ENCODE data around the gene ZBBX.
"Not testable (repeated sequence)": the region's sequence is repeated elsewhere in the genome, so short reads cannot be mapped to it uniquely, and the experiment has no call there.

Gene ZBBX

GRCh38 chr3:167380004-167380689 is at the start of gene ZBBX:
ZBBX (minus strand) TSS chr3:167380297; CDS start chr3:167372901, 7,396 bp downstream.
- Histone ChIP-seq H3K27ac (ENCODE audit: low read length) (no peak within 1 kb of the TSS), H3K9me3 (ENCODE audit: control insufficient read depth in 2 of 2, low read length in 2 of 2) (no peaks in the 10 kb centered on the region), H3K27me3 (ENCODE audit: control insufficient read depth in 1 of 2, insufficient read depth in 2 of 2, low read length in 2 of 2) (no peaks in the 10 kb centered on the region), H3K36me3 (ENCODE audit: control insufficient read depth in 2 of 2, insufficient read depth in 2 of 2, low read length in 2 of 2) (no peaks in the 10 kb centered on the region), H3K9ac (ENCODE audit: low read length in 2 of 2) (no peak within 1 kb of the TSS), H3K4me3 (ENCODE audit: low read length in 2 of 2) (peak within 1 kb of the TSS; percentile 6 to 69), H3K4me1 (ENCODE audit: control insufficient read depth, insufficient read depth, low read length) (no peaks in the 10 kb centered on the region)

- H3K36me3 ChIP-seq (ENCODE audit: control insufficient read depth in 2 of 2, insufficient read depth in 2 of 2, low read length in 2 of 2); H3K9ac ChIP-seq (ENCODE audit: low read length in 2 of 2); H3K9me3 ChIP-seq (ENCODE audit: control insufficient read depth in 2 of 2, low read length in 2 of 2); H3K27me3 ChIP-seq (ENCODE audit: control insufficient read depth in 1 of 2, insufficient read depth in 2 of 2, low read length in 2 of 2); H3K4me1 ChIP-seq (ENCODE audit: control insufficient read depth, insufficient read depth, low read length); H3K4me3 ChIP-seq (ENCODE audit: low read length in 2 of 2); H3K27ac ChIP-seq (ENCODE audit: low read length): not testable (repeated sequence)
These were observed 46.9 kb upstream of the ZBBX start for GRCh38 chr3:167426962-167427361.

- H3K36me3 ChIP-seq (ENCODE audit: control insufficient read depth in 2 of 2, insufficient read depth in 2 of 2, low read length in 2 of 2); H3K27me3 ChIP-seq (ENCODE audit: control insufficient read depth in 1 of 2, insufficient read depth in 2 of 2, low read length in 2 of 2); H3K4me1 ChIP-seq (ENCODE audit: control insufficient read depth, insufficient read depth, low read length); H3K9me3 ChIP-seq (ENCODE audit: control insufficient read depth in 2 of 2, low read length in 2 of 2); H3K27ac ChIP-seq (ENCODE audit: low read length); H3K4me3 ChIP-seq (ENCODE audit: low read length in 2 of 2); H3K9ac ChIP-seq (ENCODE audit: low read length in 2 of 2): not testable (repeated sequence)
These were observed 42.3 kb upstream of the ZBBX start for GRCh38 chr3:167422396-167422795.

GRCh38 chr3:167409611-167410010 is 29.5 kb upstream of the ZBBX start:
- no peak overlapping the region for H3K9ac ChIP-seq (ENCODE audit: low read length in 2 of 2)
- H3K4me1 ChIP-seq (ENCODE audit: control insufficient read depth, insufficient read depth, low read length): no peaks in the 10 kb centered on the region
- no peaks in the 10 kb centered on the region for H3K36me3 ChIP-seq (ENCODE audit: control insufficient read depth in 2 of 2, insufficient read depth in 2 of 2, low read length in 2 of 2)
- H3K27me3 ChIP-seq (ENCODE audit: control insufficient read depth in 1 of 2, insufficient read depth in 2 of 2, low read length in 2 of 2): no peaks in the 10 kb centered on the region
- H3K9me3 ChIP-seq (ENCODE audit: control insufficient read depth in 2 of 2, low read length in 2 of 2): no peaks in the 10 kb centered on the region
- no peak overlapping the region for H3K4me3 ChIP-seq (ENCODE audit: low read length in 2 of 2)
- H3K27ac ChIP-seq (ENCODE audit: low read length): no peak overlapping the region

GRCh38 chr3:167406876-167407492 is 26.9 kb upstream of the ZBBX start:
- H3K4me1 ChIP-seq (ENCODE audit: control insufficient read depth, insufficient read depth, low read length): no peaks in the 10 kb centered on the region
- no peak overlapping the region for H3K9ac ChIP-seq (ENCODE audit: low read length in 2 of 2)
- no peaks in the 10 kb centered on the region for H3K9me3 ChIP-seq (ENCODE audit: control insufficient read depth in 2 of 2, low read length in 2 of 2)
- H3K27ac ChIP-seq (ENCODE audit: low read length): no peak overlapping the region
- no peaks in the 10 kb centered on the region for H3K36me3 ChIP-seq (ENCODE audit: control insufficient read depth in 2 of 2, insufficient read depth in 2 of 2, low read length in 2 of 2)
- no peak overlapping the region for H3K4me3 ChIP-seq (ENCODE audit: low read length in 2 of 2)
- H3K27me3 ChIP-seq (ENCODE audit: control insufficient read depth in 1 of 2, insufficient read depth in 2 of 2, low read length in 2 of 2): no peaks in the 10 kb centered on the region

- no peak overlapping the region for H3K4me3 ChIP-seq (ENCODE audit: low read length in 2 of 2)
- no peak overlapping the region for H3K9ac ChIP-seq (ENCODE audit: low read length in 2 of 2)
- no peaks in the 10 kb centered on the region for H3K4me1 ChIP-seq (ENCODE audit: control insufficient read depth, insufficient read depth, low read length)
- H3K9me3 ChIP-seq (ENCODE audit: control insufficient read depth in 2 of 2, low read length in 2 of 2): no peaks in the 10 kb centered on the region
- no peak overlapping the region for H3K27ac ChIP-seq (ENCODE audit: low read length)
- no peaks in the 10 kb centered on the region for H3K27me3 ChIP-seq (ENCODE audit: control insufficient read depth in 1 of 2, insufficient read depth in 2 of 2, low read length in 2 of 2)
- H3K36me3 ChIP-seq (ENCODE audit: control insufficient read depth in 2 of 2, insufficient read depth in 2 of 2, low read length in 2 of 2): no peaks in the 10 kb centered on the region
These were observed 17.7 kb upstream of the ZBBX start for GRCh38 chr3:167397826-167398225.

GRCh38 chr3:167396075-167396474 is 16.0 kb upstream of the ZBBX start:
- Histone ChIP-seq H3K9ac (ENCODE audit: low read length in 2 of 2) (no peak overlapping the region), H3K36me3 (ENCODE audit: control insufficient read depth in 2 of 2, insufficient read depth in 2 of 2, low read length in 2 of 2) (no peaks in the 10 kb centered on the region), H3K4me3 (ENCODE audit: low read length in 2 of 2) (no peak overlapping the region), H3K9me3 (ENCODE audit: control insufficient read depth in 2 of 2, low read length in 2 of 2) (no peaks in the 10 kb centered on the region), H3K27ac (ENCODE audit: low read length) (no peak overlapping the region), H3K4me1 (ENCODE audit: control insufficient read depth, insufficient read depth, low read length) (no peaks in the 10 kb centered on the region), H3K27me3 (ENCODE audit: control insufficient read depth in 1 of 2, insufficient read depth in 2 of 2, low read length in 2 of 2) (no peaks in the 10 kb centered on the region)

- Histone ChIP-seq H3K4me1 (ENCODE audit: control insufficient read depth, insufficient read depth, low read length) (no peaks in the 10 kb centered on the region), H3K9me3 (ENCODE audit: control insufficient read depth in 2 of 2, low read length in 2 of 2) (no peaks in the 10 kb centered on the region), H3K27me3 (ENCODE audit: control insufficient read depth in 1 of 2, insufficient read depth in 2 of 2, low read length in 2 of 2) (no peaks in the 10 kb centered on the region), H3K4me3 (ENCODE audit: low read length in 2 of 2) (no peak overlapping the region), H3K36me3 (ENCODE audit: control insufficient read depth in 2 of 2, insufficient read depth in 2 of 2, low read length in 2 of 2) (no peaks in the 10 kb centered on the region), H3K27ac (ENCODE audit: low read length) (no peak overlapping the region), H3K9ac (ENCODE audit: low read length in 2 of 2) (no peak overlapping the region)
These were observed 13.9 kb upstream of the ZBBX start for GRCh38 chr3:167394003-167394402.

- Histone ChIP-seq H3K36me3 (ENCODE audit: control insufficient read depth in 2 of 2, insufficient read depth in 2 of 2, low read length in 2 of 2) (no peaks in the 10 kb centered on the region), H3K9me3 (ENCODE audit: control insufficient read depth in 2 of 2, low read length in 2 of 2) (no peaks in the 10 kb centered on the region), H3K4me3 (ENCODE audit: low read length in 2 of 2) (no peak overlapping the region), H3K4me1 (ENCODE audit: control insufficient read depth, insufficient read depth, low read length) (no peaks in the 10 kb centered on the region), H3K27ac (ENCODE audit: low read length) (no peak overlapping the region), H3K9ac (ENCODE audit: low read length in 2 of 2) (no peak overlapping the region), H3K27me3 (ENCODE audit: control insufficient read depth in 1 of 2, insufficient read depth in 2 of 2, low read length in 2 of 2) (no peaks in the 10 kb centered on the region)
These were observed 2.1 kb upstream of the ZBBX start for GRCh38 chr3:167382155-167382554.

- Histone ChIP-seq H3K4me3 (ENCODE audit: low read length in 2 of 2) (no peak overlapping the region), H3K36me3 (ENCODE audit: control insufficient read depth in 2 of 2, insufficient read depth in 2 of 2, low read length in 2 of 2) (no peaks in the 10 kb centered on the region), H3K4me1 (ENCODE audit: control insufficient read depth, insufficient read depth, low read length) (no peaks in the 10 kb centered on the region), H3K27me3 (ENCODE audit: control insufficient read depth in 1 of 2, insufficient read depth in 2 of 2, low read length in 2 of 2) (no peaks in the 10 kb centered on the region), H3K27ac (ENCODE audit: low read length) (no peak overlapping the region), H3K9ac (ENCODE audit: low read length in 2 of 2) (no peak overlapping the region), H3K9me3 (ENCODE audit: control insufficient read depth in 2 of 2, low read length in 2 of 2) (no peaks in the 10 kb centered on the region)
These were observed 4.6 kb downstream of the ZBBX start for GRCh38 chr3:167375478-167375877.

GRCh38 chr3:167372138-167372537 is 8.0 kb downstream of the ZBBX start:
- H3K9ac ChIP-seq (ENCODE audit: low read length in 2 of 2): no peak overlapping the region
- no peaks in the 10 kb centered on the region for H3K4me1 ChIP-seq (ENCODE audit: control insufficient read depth, insufficient read depth, low read length)
- no peak overlapping the region for H3K27ac ChIP-seq (ENCODE audit: low read length)
- no peaks in the 10 kb centered on the region for H3K36me3 ChIP-seq (ENCODE audit: control insufficient read depth in 2 of 2, insufficient read depth in 2 of 2, low read length in 2 of 2)
- no peak overlapping the region for H3K4me3 ChIP-seq (ENCODE audit: low read length in 2 of 2)
- H3K27me3 ChIP-seq (ENCODE audit: control insufficient read depth in 1 of 2, insufficient read depth in 2 of 2, low read length in 2 of 2): no peaks in the 10 kb centered on the region
- H3K9me3 ChIP-seq (ENCODE audit: control insufficient read depth in 2 of 2, low read length in 2 of 2): no peaks in the 10 kb centered on the region
